Mesenchymal stem cell (in vitro differentiated cells and primary cell): Measurements from ENCODE around the gene HNRNPUL1.
A peak's percentile ranks its signal among the peaks of the same experiment; 100 is the strongest.

Experiments
- DNase-seq: peaks from one replicate; pipeline ENCODE4 v3.0.0-alpha.2; 2013
- H2AFZ ChIP-seq: one replicate; pipeline ENCODE4 v1.6.1; 2013; ENCODE audit warnings: low read depth, mild to moderate bottlenecking, control low read depth, inconsistent platforms, low read length, moderate library complexity
- H2AK5ac ChIP-seq: 2 replicates; pipeline ENCODE4 v1.6.1; 2013; ENCODE audit warnings: low read length, moderate library complexity, mild to moderate bottlenecking, inconsistent platforms; ENCODE audit not compliant: severe bottlenecking
- H2BK120ac ChIP-seq: one replicate; pipeline ENCODE4 v1.6.1; 2013; ENCODE audit warnings: low read depth, mild to moderate bottlenecking, inconsistent platforms, low read length, moderate library complexity
- H2BK12ac ChIP-seq, 2 experiments: one replicate each; pipeline ENCODE4 v1.6.1; 2013; ENCODE audit warnings: inconsistent platforms in 2 of 2, low read length in 2 of 2, mild to moderate bottlenecking in 2 of 2, moderate library complexity in 2 of 2, control low read depth in 1 of 2
- H2BK15ac ChIP-seq: one replicate; pipeline ENCODE4 v1.6.1; 2013; ENCODE audit warnings: mild to moderate bottlenecking, low read depth, inconsistent platforms; ENCODE audit not compliant: poor library complexity, severe bottlenecking
- H2BK5ac ChIP-seq: 2 replicates; pipeline ENCODE4 v1.6.1; 2013; ENCODE audit warnings: low read depth, mild to moderate bottlenecking, low read length, control low read depth, inconsistent platforms; ENCODE audit not compliant: poor library complexity, severe bottlenecking
- H3K14ac ChIP-seq, 2 experiments: one replicate each; pipeline ENCODE4 v1.6.1; 2013; ENCODE audit warnings: inconsistent platforms in 2 of 2, low read length in 2 of 2, control low read depth in 1 of 2, mild to moderate bottlenecking in 1 of 2, moderate library complexity in 1 of 2
- H3K18ac ChIP-seq, 2 experiments: one replicate each; pipeline ENCODE4 v1.6.1; 2013; ENCODE audit warnings: inconsistent platforms in 2 of 2, low read length in 2 of 2, control low read depth in 1 of 2, low read depth in 1 of 2, mild to moderate bottlenecking in 1 of 2
- H3K23ac ChIP-seq, 2 experiments: one replicate each; pipeline ENCODE4 v1.6.1; 2013; ENCODE audit warnings: inconsistent platforms in 2 of 2, low read length in 2 of 2, mild to moderate bottlenecking in 2 of 2, moderate library complexity in 2 of 2, control low read depth in 1 of 2
- H3K27ac ChIP-seq: 2 replicates; pipeline ENCODE4 v1.5.1; 2013; ENCODE audit warnings: mild to moderate bottlenecking, moderate library complexity, low read length, control low read depth, inconsistent platforms; ENCODE audit not compliant: poor library complexity, severe bottlenecking
- H3K27me3 ChIP-seq, 2 experiments: 2 replicates each; pipeline versions ENCODE4 v1.6.1 to v1.7.0; 2013; ENCODE audit warnings: low read length in 2 of 2, mild to moderate bottlenecking in 2 of 2, moderate library complexity in 2 of 2, control low read depth in 1 of 2, inconsistent platforms in 1 of 2; ENCODE audit not compliant: control insufficient read depth in 1 of 2, insufficient read depth in 1 of 2
- H3K36me3 ChIP-seq, 2 experiments: 2 replicates each; pipeline versions ENCODE4 v1.6.1 to v1.7.0; 2013; ENCODE audit warnings: low read length in 2 of 2, control low read depth in 1 of 2, inconsistent platforms in 1 of 2, low read depth in 1 of 2, mild to moderate bottlenecking in 1 of 2; ENCODE audit not compliant: insufficient read depth in 2 of 2, control insufficient read depth in 1 of 2
- H3K4ac ChIP-seq, 2 experiments: one replicate each; pipeline ENCODE4 v1.6.1; 2013; ENCODE audit warnings: inconsistent platforms in 2 of 2, low read length in 2 of 2, mild to moderate bottlenecking in 2 of 2, moderate library complexity in 2 of 2, control low read depth in 1 of 2, low read depth in 1 of 2
- H3K4me1 ChIP-seq: 2 replicates; pipeline ENCODE4 v1.6.1; 2013; ENCODE audit warnings: low read depth, low read length, control low read depth; ENCODE audit not compliant: control insufficient read depth, insufficient read depth
- H3K4me2 ChIP-seq: 2 replicates; pipeline ENCODE4 v1.6.1; 2013; ENCODE audit warnings: low read length, mild to moderate bottlenecking, inconsistent platforms; ENCODE audit not compliant: poor library complexity, severe bottlenecking
- H3K4me3 ChIP-seq, 2 experiments: 2 replicates each; pipeline versions ENCODE4 v1.5.1 to v1.7.0; 2013; ENCODE audit warnings: low read length in 2 of 2, mild to moderate bottlenecking in 2 of 2, control low read depth in 1 of 2, low read depth in 1 of 2; ENCODE audit not compliant: insufficient read depth in 1 of 2
- H3K79me1 ChIP-seq: replicated peaks from 2 replicates; pipeline ENCODE4 v1.6.1; 2013; ENCODE audit warnings: mild to moderate bottlenecking, control low read depth, low read length, inconsistent platforms; ENCODE audit not compliant: poor library complexity, severe bottlenecking
- H3K9ac ChIP-seq: 2 replicates; pipeline ENCODE4 v1.7.0; 2013; ENCODE audit warnings: mild to moderate bottlenecking, low read length, moderate library complexity
- H3K9me3 ChIP-seq: 2 replicates; pipeline ENCODE4 v1.7.0; 2013; ENCODE audit warnings: mild to moderate bottlenecking, low read length; ENCODE audit not compliant: control insufficient read depth
- H4K8ac ChIP-seq: one replicate; pipeline ENCODE4 v1.6.1; 2013; ENCODE audit warnings: inconsistent platforms, mild to moderate bottlenecking, low read length, moderate library complexity
- H4K91ac ChIP-seq: one replicate; pipeline ENCODE4 v1.6.1; 2013; ENCODE audit warnings: mild to moderate bottlenecking, low read length, inconsistent platforms
- WGBS: methylation state at CpG from one replicate; pipeline ENCODE4 v1.1.7; 2013; ENCODE audit warnings: mixed read lengths; 5-methylcytosine and 5-hydroxymethylcytosine counted together

The HNRNPUL1 gene

GRCh38 chr19:41245843-41246242 is 18.3 kb upstream of the HNRNPUL1 start:
- H4K8ac ChIP-seq, result no peak overlapping the region
- H3K4ac ChIP-seq, result no peak overlapping the region
- no peak overlapping the region for H2AK5ac ChIP-seq
- no peak overlapping the region for H3K27ac ChIP-seq
- H3K27me3 ChIP-seq, result no peaks in the 10 kb centered on the region
- peaks cover 92 to 95% of the 10 kb centered on the region in 2 experiments for H3K36me3 ChIP-seq
- no peak overlapping the region for H2BK120ac ChIP-seq
- no peak overlapping the region for H2BK5ac ChIP-seq
- H3K4me2 ChIP-seq, result no peak overlapping the region
- no peak overlapping the region for H3K18ac ChIP-seq
- H2AFZ ChIP-seq, result no peak overlapping the region
- H2BK12ac ChIP-seq, result no peak overlapping the region
- no peak overlapping the region for H3K9ac ChIP-seq
- WGBS, result 92% methylated on average over 3 of the region's 3 CpGs
- no peaks in the 10 kb centered on the region for H3K9me3 ChIP-seq
- H3K4me1 ChIP-seq, result peaks cover 6% of the 10 kb centered on the region
- no peak overlapping the region for H2BK15ac ChIP-seq
- no peak overlapping the region for H3K14ac ChIP-seq
- H3K4me3 ChIP-seq, result no peak overlapping the region
- no peak overlapping the region for H4K91ac ChIP-seq
- H3K79me1 ChIP-seq, result peaks cover 33% of the 10 kb centered on the region
- no peak for DNase-seq
- no peak overlapping the region for H3K23ac ChIP-seq

- H4K91ac ChIP-seq, result no peak overlapping the region
- no peak overlapping the region for H3K18ac ChIP-seq
- DNase-seq, result no peak
- WGBS, result 95% methylated on average over 2 of the region's 4 CpGs
- H2AFZ ChIP-seq, result no peak overlapping the region
- H3K4me3 ChIP-seq, result no peak overlapping the region
- H2BK5ac ChIP-seq, result no peak overlapping the region
- no peak overlapping the region for H3K14ac ChIP-seq
- H3K4me1 ChIP-seq, result peaks cover 9% of the 10 kb centered on the region
- peaks cover 32% of the 10 kb centered on the region for H3K79me1 ChIP-seq
- no peaks in the 10 kb centered on the region for H3K9me3 ChIP-seq
- H3K27ac ChIP-seq, result no peak overlapping the region
- no peak overlapping the region for H2BK12ac ChIP-seq
- no peak overlapping the region for H4K8ac ChIP-seq
- no peak overlapping the region for H3K9ac ChIP-seq
- peak overlapping the region; percentile 54 for H2AK5ac ChIP-seq
- no peak overlapping the region for H2BK15ac ChIP-seq
- H3K23ac ChIP-seq, result peak overlapping the region in 1 of 2 experiments; percentile 52
- H2BK120ac ChIP-seq, result no peak overlapping the region
- no peak overlapping the region for H3K4me2 ChIP-seq
- H3K27me3 ChIP-seq, result no peaks in the 10 kb centered on the region
- H3K4ac ChIP-seq, result no peak overlapping the region
- peaks cover 89 to 94% of the 10 kb centered on the region in 2 experiments for H3K36me3 ChIP-seq
Observed at GRCh38 chr19:41248895-41249294, 15.3 kb upstream of the HNRNPUL1 start.

- no peak overlapping the region for H2BK12ac ChIP-seq
- no peaks in the 10 kb centered on the region for H3K9me3 ChIP-seq
- H2AK5ac ChIP-seq, result no peak overlapping the region
- no peak overlapping the region for H2AFZ ChIP-seq
- H3K14ac ChIP-seq, result no peak overlapping the region
- H4K8ac ChIP-seq, result no peak overlapping the region
- H3K4ac ChIP-seq, result no peak overlapping the region
- no peak overlapping the region for H3K4me3 ChIP-seq
- no peak for DNase-seq
- no peak overlapping the region for H2BK15ac ChIP-seq
- H3K79me1 ChIP-seq, result peaks cover 34% of the 10 kb centered on the region
- no peak overlapping the region for H2BK120ac ChIP-seq
- H3K18ac ChIP-seq, result no peak overlapping the region
- H2BK5ac ChIP-seq, result no peak overlapping the region
- peaks cover 9% of the 10 kb centered on the region for H3K4me1 ChIP-seq
- peaks cover 90 to 94% of the 10 kb centered on the region in 2 experiments for H3K36me3 ChIP-seq
- no peak overlapping the region for H4K91ac ChIP-seq
- no peak overlapping the region for H3K9ac ChIP-seq
- H3K27me3 ChIP-seq, result no peaks in the 10 kb centered on the region
- WGBS, result 94% methylated on average over 7 of the region's 9 CpGs
- no peak overlapping the region for H3K23ac ChIP-seq
- no peak overlapping the region for H3K27ac ChIP-seq
- no peak overlapping the region for H3K4me2 ChIP-seq
Observed at GRCh38 chr19:41249707-41250423, 14.3 kb upstream of the HNRNPUL1 start.

GRCh38 chr19:41253660-41254059 is 10.5 kb upstream of the HNRNPUL1 start:
- peaks cover 35% of the 10 kb centered on the region for H3K79me1 ChIP-seq
- no peaks in the 10 kb centered on the region for H3K9me3 ChIP-seq
- no peak overlapping the region for H3K18ac ChIP-seq
- no peak for DNase-seq
- no peak overlapping the region for H2AFZ ChIP-seq
- H3K4me1 ChIP-seq, result peaks cover 6% of the 10 kb centered on the region
- H3K4me3 ChIP-seq, result no peak overlapping the region
- no peaks in the 10 kb centered on the region for H3K27me3 ChIP-seq
- no peak overlapping the region for H3K4me2 ChIP-seq
- no peak overlapping the region for H3K14ac ChIP-seq
- no peak overlapping the region for H2AK5ac ChIP-seq
- H2BK120ac ChIP-seq, result no peak overlapping the region
- H4K91ac ChIP-seq, result no peak overlapping the region
- WGBS, result 97% methylated on average over 6 of the region's 6 CpGs
- H3K4ac ChIP-seq, result no peak overlapping the region
- no peak overlapping the region for H2BK15ac ChIP-seq
- no peak overlapping the region for H3K23ac ChIP-seq
- H2BK5ac ChIP-seq, result no peak overlapping the region
- peaks cover 89 to 96% of the 10 kb centered on the region in 2 experiments for H3K36me3 ChIP-seq
- H2BK12ac ChIP-seq, result no peak overlapping the region
- no peak overlapping the region for H4K8ac ChIP-seq
- no peak overlapping the region for H3K27ac ChIP-seq
- H3K9ac ChIP-seq, result no peak overlapping the region
